GDM1 (cell line): ENCODE data around the gene XRCC2.
"Not testable (repeated sequence)": the region's sequence is repeated elsewhere in the genome, so short reads cannot be mapped to it uniquely, and the experiment has no call there.

ENCODE experiments used
- DNase-seq: peaks from one replicate; lab custom pipeline; 2025; lab: John Stamatoyannopoulos, UW

The XRCC2 gene

DNA sequence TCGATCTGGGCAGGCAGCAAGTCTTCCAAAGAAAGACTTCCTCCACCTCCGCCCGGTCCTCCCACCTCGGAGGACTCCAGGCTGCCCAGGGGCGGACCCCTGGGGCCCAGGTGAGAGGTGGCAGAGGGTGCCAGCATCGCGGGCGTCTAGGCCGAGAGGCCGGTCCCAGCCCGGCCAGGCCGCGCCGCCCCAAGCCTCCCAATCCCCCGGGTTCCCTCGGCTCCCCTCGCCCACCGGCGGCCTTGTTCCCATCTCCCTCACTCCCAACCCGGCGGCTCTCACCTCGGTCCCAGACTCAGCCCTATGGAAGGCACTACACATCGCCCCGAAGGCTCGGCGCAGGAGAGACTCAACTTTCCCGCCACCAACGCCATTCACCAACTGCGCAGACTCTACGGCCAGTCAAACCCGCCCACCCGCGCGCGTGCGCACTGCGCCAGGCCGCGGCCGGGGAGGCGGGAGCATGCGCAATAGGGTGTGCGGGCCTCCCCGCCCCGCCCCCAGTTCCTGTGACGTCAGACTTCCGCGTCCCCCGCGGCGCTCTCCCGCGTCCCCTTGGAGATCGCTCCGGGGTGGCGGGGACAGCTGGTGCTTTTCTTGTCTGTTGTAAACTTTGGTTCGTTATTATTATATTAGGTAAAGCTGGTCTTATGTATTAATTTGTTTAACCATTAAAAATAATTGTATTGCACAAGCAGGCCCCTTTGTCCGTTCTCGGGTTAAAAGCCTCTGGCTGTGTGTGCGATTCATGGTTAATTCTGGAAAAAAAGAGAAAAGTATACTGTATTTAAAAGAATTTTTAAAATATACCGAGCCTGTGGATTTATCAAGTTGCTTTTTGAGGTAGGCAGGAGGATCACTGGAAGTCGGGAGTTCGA is at the start of gene XRCC2:
Gene XRCC2, minus strand, starts transcription at position 383 of the 878 bp plus-strand sequence. Its CDS starts 62 bp downstream, at position 321.
- DNase-seq = peak; percentile 94

- DNase-seq = no peak
Observed at GRCh38 chr7:152723364-152723763, 47.4 kb upstream of the XRCC2 start.

- DNase-seq = not testable (repeated sequence)
Observed at GRCh38 chr7:152712412-152713042, 36.6 kb upstream of the XRCC2 start.

GRCh38 chr7:152711444-152711944 is 35.6 kb upstream of the XRCC2 start:
- no peak for DNase-seq

- no peak for DNase-seq
Observed at GRCh38 chr7:152710153-152710442, 34.2 kb upstream of the XRCC2 start.

- DNase-seq = no peak
Observed at GRCh38 chr7:152709287-152710152, 33.6 kb upstream of the XRCC2 start.

DNA sequence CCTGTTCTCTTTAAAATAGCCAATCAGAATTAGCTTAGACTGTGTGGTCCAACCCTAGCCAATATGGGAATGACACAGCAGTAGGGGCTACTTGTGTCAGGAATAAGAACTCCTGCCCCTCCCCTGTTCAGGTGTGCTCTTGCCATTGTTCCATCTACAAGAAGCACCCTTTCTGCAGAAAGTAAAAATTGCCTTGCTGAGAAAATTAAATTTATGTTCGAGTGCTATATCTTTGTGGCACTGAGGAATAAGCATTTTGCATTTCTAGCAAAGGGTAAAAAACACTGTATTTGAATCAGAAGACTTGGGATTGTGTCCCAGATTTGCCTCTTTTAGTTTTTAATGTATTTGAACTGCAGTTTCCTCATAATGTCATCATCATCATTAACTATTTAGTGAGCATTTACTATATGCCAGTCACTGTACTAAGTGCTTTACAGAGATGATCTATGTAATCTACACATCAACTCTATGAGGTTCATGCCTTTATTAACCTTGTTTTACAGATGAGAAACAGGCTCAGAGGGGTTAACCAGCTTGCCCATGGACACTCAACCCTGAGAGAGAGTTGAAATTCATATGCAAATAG is 28.9 kb upstream of the XRCC2 start:
- no peak for DNase-seq

GRCh38 chr7:152699079-152699478 is 23.1 kb upstream of the XRCC2 start:
- no peak for DNase-seq

GRCh38 chr7:152697268-152697974 is 21.5 kb upstream of the XRCC2 start:
- not testable (repeated sequence) for DNase-seq

GRCh38 chr7:152692196-152692595 is 16.3 kb upstream of the XRCC2 start:
- not testable (repeated sequence) for DNase-seq

DNA sequence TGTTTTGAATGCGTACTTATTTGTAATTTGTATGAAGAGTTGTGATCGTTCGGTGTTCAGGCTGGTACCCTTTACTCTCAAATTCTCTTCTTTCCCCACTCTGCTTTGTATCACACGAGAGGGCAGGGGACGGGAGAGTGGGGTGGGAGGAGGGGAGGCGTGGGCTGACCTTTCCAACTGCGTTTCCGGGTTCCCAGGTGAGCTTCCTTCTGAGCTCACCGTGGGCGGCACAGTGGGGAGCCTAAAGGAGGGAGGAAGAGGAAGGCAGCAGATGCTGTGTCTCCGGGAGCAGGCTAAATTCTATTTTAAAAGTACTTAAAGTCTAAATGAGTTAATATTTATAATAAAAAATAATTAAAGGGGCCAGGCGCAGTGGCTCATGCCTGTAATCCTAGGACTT is 7.4 kb upstream of the XRCC2 start:
- DNase-seq = no peak

GRCh38 chr7:152677808-152678670 is 2.1 kb upstream of the XRCC2 start:
- DNase-seq = no peak

GRCh38 chr7:152674860-152675758 is 832 bp downstream of the XRCC2 start:
- DNase-seq = no peak

DNA sequence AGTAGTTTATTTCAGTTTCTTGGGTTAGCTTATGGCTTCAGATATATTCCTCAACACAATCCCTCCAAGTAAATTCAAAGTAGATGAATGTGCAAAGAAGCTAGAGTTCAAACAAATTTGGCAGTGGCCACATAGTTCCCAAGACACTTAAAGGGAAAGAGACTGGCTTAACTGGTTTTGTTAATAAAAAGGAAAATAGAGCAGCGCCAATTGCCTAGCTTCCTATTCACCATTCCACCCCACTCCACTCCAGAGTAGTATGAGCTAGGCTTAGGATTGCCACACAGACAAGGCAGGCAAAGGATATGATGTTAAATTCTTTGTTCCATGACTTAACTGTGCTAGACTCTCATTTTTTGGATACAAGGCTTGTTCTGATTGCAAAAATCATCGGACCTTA is 2.0 kb downstream of the XRCC2 start:
- DNase-seq = no peak

GRCh38 chr7:152672626-152673025 is 3.3 kb downstream of the XRCC2 start:
- no peak for DNase-seq

GRCh38 chr7:152669758-152670157 is 6.2 kb downstream of the XRCC2 start:
- DNase-seq = no peak

DNA sequence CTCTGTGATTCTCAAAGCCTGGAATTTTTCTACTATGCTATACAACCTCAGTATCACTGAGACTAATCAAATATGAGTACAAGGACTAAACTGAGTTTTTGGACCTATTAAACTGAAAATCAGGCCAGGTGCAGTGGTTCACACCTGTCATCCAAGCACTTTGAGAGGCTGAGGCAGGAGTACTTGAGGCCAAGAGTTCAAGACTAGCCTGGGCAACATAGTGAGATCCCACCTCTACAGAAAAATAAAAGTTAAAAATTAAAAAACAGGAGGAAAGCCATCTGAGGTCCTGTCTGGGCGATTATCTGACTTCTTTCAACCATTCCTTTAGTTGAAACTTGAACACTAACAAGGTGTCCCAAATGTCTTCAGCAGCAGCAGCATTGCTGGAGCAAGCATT is 7.0 kb downstream of the XRCC2 start:
- no peak for DNase-seq

GRCh38 chr7:152667958-152668357 is 8.0 kb downstream of the XRCC2 start:
- no peak for DNase-seq

GRCh38 chr7:152666078-152666477 is 9.9 kb downstream of the XRCC2 start:
- DNase-seq = no peak
